ENCODE measurements around the gene PPEF1. TPM values are rescaled to one million over a fixed set of nuclear protein-coding genes. Genes with fewer than 3 reads are reported as not detected.

PPEF1 gene
- total and polyA plus RNA-seq, 4 donors: 0.23 to 0.75 TPM; not detected in 2

DNA sequence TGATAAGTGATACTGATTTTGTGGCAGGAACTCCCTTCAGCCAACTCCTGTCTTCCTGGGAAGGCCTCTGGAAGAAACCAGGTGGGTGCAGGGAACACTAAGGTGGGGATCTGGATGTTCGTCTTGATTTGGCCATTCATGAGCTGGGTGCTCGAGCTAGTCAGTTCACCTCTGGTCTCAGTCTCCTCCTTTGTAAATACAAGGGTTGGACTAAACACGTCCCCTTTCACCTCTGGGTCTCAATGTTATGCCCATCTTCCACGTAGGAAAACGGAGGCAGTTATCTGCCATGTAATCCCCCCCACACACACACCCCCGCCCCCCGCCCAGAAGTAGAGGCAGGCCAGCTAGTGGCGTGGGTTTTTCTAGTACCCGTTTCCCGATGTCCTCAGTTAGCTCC is 31.4 kb upstream of the PPEF1 start:
- no peak overlapping the region for H3K4me3 ChIP-seq (ENCODE audit: low read length in 2 of 2)
- no peak for ATAC-seq (ENCODE audit: low FRiP score)
- 69 to 85% methylated on average over 10 of the region's 10 CpGs for WGBS, 2 donors
- H3K27ac ChIP-seq (ENCODE audit: low read depth in 1 of 2, low read length in 2 of 2): no peak overlapping the region
- H3K36me3 ChIP-seq (ENCODE audit: control insufficient read depth in 1 of 2, insufficient read depth in 2 of 2, low read length in 1 of 2): no peaks in the 10 kb centered on the region
- no peak for DNase-seq
- no peaks in the 10 kb centered on the region for H3K27me3 ChIP-seq (ENCODE audit: control insufficient read depth in 1 of 2, insufficient read depth in 2 of 2, low read length in 1 of 2)
- H3K9me3 ChIP-seq (ENCODE audit: control insufficient read depth, low read length): no peaks in the 10 kb centered on the region
- intact Hi-C loops (cut with DNase I): loop anchor here (5.0 to 10.0 kb wide), 2 partner anchors 211 to 251 kb away; partner anchors contain the start of gene CDKL5 (in 2 of the 2)
- peaks cover 0 to 2% of the 10 kb centered on the region in 2 donors for H3K4me1 ChIP-seq (ENCODE audit: control insufficient read depth in 1 of 2, insufficient read depth in 2 of 2, low read length in 2 of 2)

DNA sequence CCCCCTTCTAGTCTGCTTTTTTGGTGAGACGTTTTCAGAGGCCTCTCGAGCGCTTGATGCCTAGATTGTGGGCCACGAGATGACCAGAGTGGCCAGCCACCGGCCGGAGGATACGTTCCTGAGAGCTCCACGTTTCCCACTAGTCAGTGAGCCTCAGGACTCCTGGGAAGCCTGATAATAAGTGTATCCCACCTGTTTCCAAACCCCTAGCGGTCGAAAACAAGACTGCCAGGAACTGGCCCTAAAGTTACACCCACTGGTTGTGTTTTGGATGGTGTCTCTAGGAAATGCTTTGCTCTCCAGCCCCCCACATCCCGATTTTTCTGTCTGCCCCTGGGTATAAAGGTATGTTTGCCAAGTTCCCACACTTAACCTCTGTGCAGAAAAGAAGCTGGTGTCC is 31.0 kb upstream of the PPEF1 start:
- no peaks in the 10 kb centered on the region for H3K36me3 ChIP-seq (ENCODE audit: control insufficient read depth in 1 of 2, insufficient read depth in 2 of 2, low read length in 1 of 2)
- intact Hi-C loops (cut with DNase I): loop anchor here (5.0 to 10.0 kb wide), 2 partner anchors 211 to 252 kb away; partner anchors contain the start of gene CDKL5 (in 2 of the 2)
- H3K27ac ChIP-seq (ENCODE audit: low read depth in 1 of 2, low read length in 2 of 2): no peak overlapping the region
- ATAC-seq (ENCODE audit: low FRiP score): no peak
- H3K4me3 ChIP-seq (ENCODE audit: low read length in 2 of 2): no peak overlapping the region
- H3K27me3 ChIP-seq (ENCODE audit: control insufficient read depth in 1 of 2, insufficient read depth in 2 of 2, low read length in 1 of 2): no peaks in the 10 kb centered on the region
- WGBS, 2 donors: 55 to 68% methylated on average over 11 of the region's 11 CpGs
- DNase-seq: no peak
- H3K4me1 ChIP-seq (ENCODE audit: control insufficient read depth in 1 of 2, insufficient read depth in 2 of 2, low read length in 2 of 2): peaks cover 0 to 2% of the 10 kb centered on the region in 2 donors
- H3K9me3 ChIP-seq (ENCODE audit: control insufficient read depth, low read length): no peaks in the 10 kb centered on the region

DNA sequence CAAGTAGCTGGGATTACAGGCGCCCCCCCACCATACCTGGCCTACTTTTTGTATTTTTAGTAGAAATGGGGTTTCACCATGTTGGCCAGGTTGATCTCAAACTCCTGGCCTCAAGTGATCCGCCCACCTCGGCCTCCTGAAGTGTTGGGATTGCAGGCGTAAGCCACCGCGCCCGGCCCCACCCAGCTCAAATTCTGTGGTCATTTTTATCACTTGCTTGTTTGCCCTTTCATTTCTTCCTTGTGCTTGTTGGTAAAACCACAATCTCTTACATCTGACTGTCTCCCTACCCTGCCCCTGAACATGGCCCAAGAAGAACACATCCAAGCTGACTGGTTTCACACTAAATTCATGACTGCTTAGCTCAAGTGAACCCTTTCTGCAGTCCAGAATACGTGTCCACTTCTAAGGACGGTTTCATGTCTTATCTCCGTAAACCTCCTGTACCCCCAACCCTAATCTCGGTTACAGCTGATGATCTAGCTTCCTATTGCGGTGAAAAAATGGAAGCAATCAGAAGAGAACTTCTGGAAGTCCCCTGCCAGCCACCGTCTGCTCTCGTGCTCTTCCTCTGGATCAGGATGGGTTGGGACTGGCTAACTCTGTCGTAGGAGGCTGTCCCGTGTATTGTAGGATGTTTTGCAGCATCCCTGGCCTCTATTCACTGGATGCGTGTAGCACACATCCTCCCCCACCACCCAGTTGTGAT is 30.1 kb upstream of the PPEF1 start:
- WGBS, 2 donors: 87 to 93% methylated on average over 17 of the region's 17 CpGs
- intact Hi-C loops (cut with DNase I): loop anchor here (5.0 to 10.0 kb wide), 2 partner anchors 210 to 253 kb away; partner anchors contain the start of gene CDKL5 (in 2 of the 2)
- ATAC-seq (ENCODE audit: low FRiP score): no peak

DNA sequence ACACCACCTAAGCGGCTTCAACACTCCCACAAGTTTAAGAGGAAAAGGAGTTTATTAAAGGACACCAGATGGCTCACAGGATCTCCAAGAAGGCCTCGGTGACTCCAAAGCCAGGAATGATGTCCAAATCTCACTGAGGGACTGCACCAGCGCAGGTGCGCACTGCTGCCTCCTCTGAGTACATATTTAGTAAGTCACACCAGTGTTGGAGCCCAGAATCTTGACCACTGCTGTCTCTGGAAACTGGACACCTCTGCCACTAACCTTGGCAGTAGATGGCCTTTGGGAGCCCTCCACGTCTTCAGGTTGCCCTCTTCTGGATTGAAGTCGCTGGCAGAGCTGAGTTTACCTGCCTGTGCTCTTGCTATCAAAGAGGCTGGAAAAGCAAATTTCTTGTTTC is 25.4 kb upstream of the PPEF1 start:
- Histone ChIP-seq H3K4me3 (ENCODE audit: low read length in 2 of 2) (no peak overlapping the region), H3K36me3 (ENCODE audit: control insufficient read depth in 1 of 2, insufficient read depth in 2 of 2, low read length in 1 of 2) (no peaks in the 10 kb centered on the region), H3K4me1 (ENCODE audit: control insufficient read depth in 1 of 2, insufficient read depth in 2 of 2, low read length in 2 of 2) (no peaks in the 10 kb centered on the region), H3K27ac (ENCODE audit: low read depth in 1 of 2, low read length in 2 of 2) (no peak overlapping the region), H3K27me3 (ENCODE audit: control insufficient read depth in 1 of 2, insufficient read depth in 2 of 2, low read length in 1 of 2) (no peaks in the 10 kb centered on the region), H3K9me3 (ENCODE audit: control insufficient read depth, low read length) (no peaks in the 10 kb centered on the region)
- intact Hi-C loops (cut with DNase I): no loop called here
- no peak for DNase-seq
- WGBS, 2 donors: 86 to 95% methylated on average over 6 of the region's 6 CpGs
- ATAC-seq (ENCODE audit: low FRiP score): no peak

More for the DNA sequence above, 30.1 kb upstream of the PPEF1 start:
- H3K36me3 ChIP-seq (ENCODE audit: control insufficient read depth in 1 of 2, insufficient read depth in 2 of 2, low read length in 1 of 2): no peaks in the 10 kb centered on the region
- no peak overlapping the region for H3K4me3 ChIP-seq (ENCODE audit: low read length in 2 of 2)
- no peak for DNase-seq
- no peaks in the 10 kb centered on the region for H3K9me3 ChIP-seq (ENCODE audit: control insufficient read depth, low read length)
- no peaks in the 10 kb centered on the region for H3K27me3 ChIP-seq (ENCODE audit: control insufficient read depth in 1 of 2, insufficient read depth in 2 of 2, low read length in 1 of 2)
- H3K27ac ChIP-seq (ENCODE audit: low read depth in 1 of 2, low read length in 2 of 2): no peak overlapping the region
- peaks cover 0 to 2% of the 10 kb centered on the region in 2 donors for H3K4me1 ChIP-seq (ENCODE audit: control insufficient read depth in 1 of 2, insufficient read depth in 2 of 2, low read length in 2 of 2)

DNA sequence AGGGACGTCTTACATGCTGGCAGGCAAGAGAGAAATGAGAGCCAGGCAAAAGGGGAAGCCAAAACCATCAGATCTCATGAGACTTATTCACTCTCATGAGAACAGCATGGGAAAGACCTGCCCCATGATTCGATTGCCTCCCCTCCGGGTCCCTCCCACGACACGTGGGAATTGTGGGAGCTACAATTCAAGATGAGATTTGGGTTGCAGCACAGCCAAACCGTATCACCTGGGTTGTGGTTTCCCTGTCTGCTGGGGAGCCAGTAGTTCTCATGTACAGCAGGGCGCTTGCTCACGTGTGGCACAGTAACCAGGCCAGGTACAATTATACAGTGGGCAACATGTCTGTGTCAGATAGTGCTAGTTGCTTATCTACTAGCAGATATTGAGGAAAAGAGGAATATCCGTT is 24.5 kb upstream of the PPEF1 start:
- Histone ChIP-seq H3K4me1 (ENCODE audit: control insufficient read depth in 1 of 2, insufficient read depth in 2 of 2, low read length in 2 of 2) (no peaks in the 10 kb centered on the region), H3K4me3 (ENCODE audit: low read length in 2 of 2) (no peak overlapping the region), H3K36me3 (ENCODE audit: control insufficient read depth in 1 of 2, insufficient read depth in 2 of 2, low read length in 1 of 2) (no peaks in the 10 kb centered on the region), H3K9me3 (ENCODE audit: control insufficient read depth, low read length) (no peaks in the 10 kb centered on the region), H3K27ac (ENCODE audit: low read depth in 1 of 2, low read length in 2 of 2) (no peak overlapping the region), H3K27me3 (ENCODE audit: control insufficient read depth in 1 of 2, insufficient read depth in 2 of 2, low read length in 1 of 2) (no peaks in the 10 kb centered on the region)
- intact Hi-C loops (cut with DNase I): no loop called here
- WGBS, 2 donors: 70 to 74% methylated on average over 9 of the region's 9 CpGs
- no peak for DNase-seq
- no peak for ATAC-seq (ENCODE audit: low FRiP score)

DNA sequence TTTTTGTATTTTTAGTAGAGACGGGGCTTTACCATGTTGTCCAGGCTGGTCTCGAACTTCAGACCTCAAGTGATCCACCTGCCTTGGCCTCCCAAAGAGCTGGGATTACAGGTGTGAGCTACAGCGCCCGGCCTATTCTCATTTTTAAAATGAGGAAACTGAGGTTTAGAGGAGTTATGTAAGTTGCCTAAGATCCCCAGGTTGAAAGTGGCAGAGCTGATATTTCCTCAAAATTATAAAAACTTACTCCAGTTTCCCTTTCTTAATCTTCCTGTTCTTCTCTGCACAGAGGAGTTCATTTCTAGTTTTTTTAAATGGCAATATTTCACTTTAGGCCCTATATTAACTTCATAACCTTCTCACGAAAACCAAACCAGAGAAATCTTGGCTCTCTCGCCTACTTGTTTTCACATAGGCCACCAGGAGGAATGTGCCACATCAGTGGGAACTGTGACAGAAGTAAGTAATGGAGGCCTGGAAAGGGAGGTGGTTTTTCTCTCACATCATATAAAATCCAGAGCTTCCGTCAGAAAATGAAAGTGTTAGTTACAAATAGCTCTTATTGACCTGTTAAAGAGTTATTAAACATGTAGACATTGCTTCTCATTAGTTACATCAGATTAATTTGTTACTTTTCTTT is 19.5 kb upstream of the PPEF1 start:
- Histone ChIP-seq H3K36me3 (ENCODE audit: control insufficient read depth in 1 of 2, insufficient read depth in 2 of 2, low read length in 1 of 2) (no peaks in the 10 kb centered on the region), H3K27me3 (ENCODE audit: control insufficient read depth in 1 of 2, insufficient read depth in 2 of 2, low read length in 1 of 2) (no peaks in the 10 kb centered on the region), H3K9me3 (ENCODE audit: control insufficient read depth, low read length) (no peaks in the 10 kb centered on the region), H3K4me3 (ENCODE audit: low read length in 2 of 2) (no peak overlapping the region), H3K4me1 (ENCODE audit: control insufficient read depth in 1 of 2, insufficient read depth in 2 of 2, low read length in 2 of 2) (no peaks in the 10 kb centered on the region), H3K27ac (ENCODE audit: low read depth in 1 of 2, low read length in 2 of 2) (no peak overlapping the region)
- WGBS, 2 donors: 88 to 89% methylated on average over 7 of the region's 7 CpGs
- intact Hi-C loops (cut with DNase I): loop anchor here (5.0 kb wide), 2 partner anchors 194 to 209 kb away; no protein-coding TSS in a partner anchor
- no peak for ATAC-seq (ENCODE audit: low FRiP score)
- DNase-seq: no peak

DNA sequence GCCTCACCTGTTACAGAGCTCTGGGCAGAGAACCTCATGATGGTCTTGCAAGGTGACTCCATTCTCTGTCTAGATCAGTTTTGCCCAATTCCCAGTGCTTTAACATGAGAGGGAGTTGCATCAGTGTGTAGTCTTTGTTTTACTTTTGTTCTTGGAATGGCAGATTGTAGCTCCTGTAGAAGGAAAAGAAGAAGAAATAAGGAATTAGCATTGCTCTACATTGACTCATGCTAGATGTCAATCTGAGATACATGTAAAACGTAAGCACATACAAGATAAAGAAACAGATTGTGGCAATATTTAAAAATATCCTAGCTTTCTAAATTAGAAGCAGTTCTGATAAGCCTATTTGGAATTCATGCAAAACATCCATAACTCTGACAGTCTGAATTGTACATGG is 16.0 kb upstream of the PPEF1 start:
- Histone ChIP-seq H3K36me3 (ENCODE audit: control insufficient read depth in 1 of 2, insufficient read depth in 2 of 2, low read length in 1 of 2) (no peaks in the 10 kb centered on the region), H3K9me3 (ENCODE audit: control insufficient read depth, low read length) (no peaks in the 10 kb centered on the region), H3K27me3 (ENCODE audit: control insufficient read depth in 1 of 2, insufficient read depth in 2 of 2, low read length in 1 of 2) (no peaks in the 10 kb centered on the region), H3K4me3 (ENCODE audit: low read length in 2 of 2) (no peak overlapping the region), H3K27ac (ENCODE audit: low read depth in 1 of 2, low read length in 2 of 2) (no peak overlapping the region), H3K4me1 (ENCODE audit: control insufficient read depth in 1 of 2, insufficient read depth in 2 of 2, low read length in 2 of 2) (no peaks in the 10 kb centered on the region)
- DNase-seq (no peak), ATAC-seq (ENCODE audit: low FRiP score) (no peak)
- WGBS, 2 donors: 2 to 17% methylated on average over 1 of the region's 1 CpG
- intact Hi-C loops (cut with DNase I): no loop called here

DNA sequence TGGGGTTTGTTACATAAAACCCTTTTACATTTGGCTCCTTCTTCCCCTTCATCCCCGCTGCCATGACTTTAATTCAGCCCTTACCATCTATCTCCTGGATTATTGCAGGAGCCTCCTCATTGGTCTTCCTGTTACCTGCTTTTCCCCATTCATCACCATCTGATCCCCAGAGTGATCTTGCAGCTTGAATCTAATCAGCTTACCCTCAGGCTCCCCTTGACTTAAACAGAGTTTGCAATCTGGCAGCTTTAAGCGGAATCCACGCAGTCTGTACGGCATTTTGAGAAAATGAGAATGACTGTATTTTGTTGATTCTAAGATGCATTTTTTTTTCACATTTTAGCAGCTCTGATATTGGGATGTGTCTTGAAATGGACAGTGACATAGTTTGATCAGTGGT is 14.9 kb upstream of the PPEF1 start:
- no peak overlapping the region for H3K27ac ChIP-seq (ENCODE audit: low read depth in 1 of 2, low read length in 2 of 2)
- intact Hi-C loops (cut with DNase I): no loop called here
- H3K9me3 ChIP-seq (ENCODE audit: control insufficient read depth, low read length): no peaks in the 10 kb centered on the region
- no peaks in the 10 kb centered on the region for H3K4me1 ChIP-seq (ENCODE audit: control insufficient read depth in 1 of 2, insufficient read depth in 2 of 2, low read length in 2 of 2)
- no peak for ATAC-seq (ENCODE audit: low FRiP score)
- H3K4me3 ChIP-seq (ENCODE audit: low read length in 2 of 2): no peak overlapping the region
- WGBS, 2 donors: 93 to 95% methylated on average over 4 of the region's 4 CpGs
- no peak for DNase-seq
- no peaks in the 10 kb centered on the region for H3K36me3 ChIP-seq (ENCODE audit: control insufficient read depth in 1 of 2, insufficient read depth in 2 of 2, low read length in 1 of 2)
- no peaks in the 10 kb centered on the region for H3K27me3 ChIP-seq (ENCODE audit: control insufficient read depth in 1 of 2, insufficient read depth in 2 of 2, low read length in 1 of 2)

DNA sequence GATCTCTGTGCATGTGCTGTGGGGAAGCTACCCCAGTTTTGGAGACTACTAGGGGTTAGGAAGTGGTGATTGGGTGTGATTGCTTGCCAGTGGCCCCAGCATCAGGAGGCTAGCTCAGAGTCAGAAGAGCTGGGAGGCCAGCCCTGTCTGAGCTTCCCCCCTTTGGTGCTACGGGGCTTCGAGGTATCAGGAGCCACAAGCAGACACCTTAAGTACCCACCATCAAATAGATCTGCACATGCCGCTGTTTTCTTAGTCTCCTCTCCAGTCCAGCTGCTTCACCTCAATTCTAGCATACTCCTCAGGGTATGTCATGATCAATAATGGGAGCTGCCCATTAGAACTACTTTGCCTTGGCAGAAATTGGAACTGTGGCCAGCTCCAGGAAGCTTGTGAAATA is 10.8 kb upstream of the PPEF1 start:
- intact Hi-C loops (cut with DNase I): no loop called here
- Histone ChIP-seq H3K4me1 (ENCODE audit: control insufficient read depth in 1 of 2, insufficient read depth in 2 of 2, low read length in 2 of 2) (no peaks in the 10 kb centered on the region), H3K27me3 (ENCODE audit: control insufficient read depth in 1 of 2, insufficient read depth in 2 of 2, low read length in 1 of 2) (no peaks in the 10 kb centered on the region), H3K36me3 (ENCODE audit: control insufficient read depth in 1 of 2, insufficient read depth in 2 of 2, low read length in 1 of 2) (no peaks in the 10 kb centered on the region), H3K9me3 (ENCODE audit: control insufficient read depth, low read length) (no peaks in the 10 kb centered on the region), H3K27ac (ENCODE audit: low read depth in 1 of 2, low read length in 2 of 2) (no peak overlapping the region), H3K4me3 (ENCODE audit: low read length in 2 of 2) (no peak overlapping the region)
- ATAC-seq (ENCODE audit: low FRiP score) (no peak), DNase-seq (no peak)
- WGBS, 2 donors: 89 to 95% methylated on average over 3 of the region's 3 CpGs

Measured in aorta (tissue), 5 donors.